Esophagus squamous epithelium (tissue), 4 donors: ENCODE data around the gene KDF1.

Experiments used
- POLR2A ChIP-seq, 4 donors: fragments of 450-650 bp; IDR thresholded peaks; one replicate each; pipeline ENCODE4 v1.6.1; 2017; ENCODE audit warnings: antibody characterized with exemption in 4 of 4, mild to moderate bottlenecking in 4 of 4, moderate library complexity in 3 of 4
- TF ChIP-seq, protein P1 (sequence below), 6 experiments: fragments of 450-650 bp in 4 of 6; fragments of 200-600 bp in 2 of 6; sonication (generic) in 2 of 6; IDR thresholded peaks; one replicate each; pipeline ENCODE4 v1.5.1; 2016 to 2019; ENCODE audit warnings: antibody characterized with exemption in 6 of 6, mild to moderate bottlenecking in 4 of 6, moderate library complexity in 4 of 6

DNA sequence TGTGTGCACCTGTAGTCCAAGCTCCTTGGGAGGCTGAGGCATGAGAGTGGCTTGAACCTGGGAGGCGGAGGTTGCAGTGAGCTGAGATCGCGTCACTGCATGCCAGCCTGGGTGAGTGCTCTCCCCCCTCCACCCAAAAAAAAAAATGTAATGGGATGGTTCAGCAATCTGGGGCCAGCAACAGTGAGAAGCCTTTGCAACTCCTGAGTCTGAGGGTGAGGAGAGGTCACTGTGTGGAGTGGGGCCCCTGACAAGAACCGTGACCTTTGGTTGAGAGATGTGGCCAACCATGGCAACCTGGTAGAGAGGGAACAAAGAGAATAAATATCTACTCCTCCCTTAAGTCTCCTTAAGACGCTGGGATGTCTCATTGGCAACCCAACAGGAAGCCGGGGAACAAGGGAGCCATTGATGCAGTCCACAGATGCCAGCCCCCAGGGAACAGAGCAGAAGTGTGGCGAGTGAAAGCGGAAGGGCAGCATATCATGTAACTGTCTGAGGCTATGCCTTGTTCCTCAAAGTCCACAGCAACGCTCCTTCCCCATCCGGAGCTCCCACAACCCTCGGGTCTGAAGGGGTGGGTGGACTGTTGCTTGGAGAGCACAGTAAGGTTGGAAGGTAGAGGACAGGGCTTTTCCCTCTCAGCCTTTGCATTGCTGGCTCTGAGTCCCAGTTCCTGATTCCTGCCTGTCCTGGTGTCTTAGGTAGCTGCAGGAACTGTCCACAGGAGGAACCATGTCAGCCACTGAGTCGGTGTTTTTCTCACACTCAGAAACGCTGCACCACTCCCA is 41.5 kb upstream of the KDF1 start:
- TF ChIP-seq, protein P1, sequence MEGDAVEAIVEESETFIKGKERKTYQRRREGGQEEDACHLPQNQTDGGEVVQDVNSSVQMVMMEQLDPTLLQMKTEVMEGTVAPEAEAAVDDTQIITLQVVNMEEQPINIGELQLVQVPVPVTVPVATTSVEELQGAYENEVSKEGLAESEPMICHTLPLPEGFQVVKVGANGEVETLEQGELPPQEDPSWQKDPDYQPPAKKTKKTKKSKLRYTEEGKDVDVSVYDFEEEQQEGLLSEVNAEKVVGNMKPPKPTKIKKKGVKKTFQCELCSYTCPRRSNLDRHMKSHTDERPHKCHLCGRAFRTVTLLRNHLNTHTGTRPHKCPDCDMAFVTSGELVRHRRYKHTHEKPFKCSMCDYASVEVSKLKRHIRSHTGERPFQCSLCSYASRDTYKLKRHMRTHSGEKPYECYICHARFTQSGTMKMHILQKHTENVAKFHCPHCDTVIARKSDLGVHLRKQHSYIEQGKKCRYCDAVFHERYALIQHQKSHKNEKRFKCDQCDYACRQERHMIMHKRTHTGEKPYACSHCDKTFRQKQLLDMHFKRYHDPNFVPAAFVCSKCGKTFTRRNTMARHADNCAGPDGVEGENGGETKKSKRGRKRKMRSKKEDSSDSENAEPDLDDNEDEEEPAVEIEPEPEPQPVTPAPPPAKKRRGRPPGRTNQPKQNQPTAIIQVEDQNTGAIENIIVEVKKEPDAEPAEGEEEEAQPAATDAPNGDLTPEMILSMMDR (IDR thresholded peaks at IDR 0.05), result peak in 1 of 6 experiments; percentile 10
- TF ChIP-seq POLR2A (IDR thresholded peaks at IDR 0.05), result no peak
